ENCODE data around the gene ZDBF2.
"Not testable (repeated sequence)": the region's sequence is repeated elsewhere in the genome, so short reads cannot be mapped to it uniquely, and the experiment has no call there.

Gene ZDBF2

DNA sequence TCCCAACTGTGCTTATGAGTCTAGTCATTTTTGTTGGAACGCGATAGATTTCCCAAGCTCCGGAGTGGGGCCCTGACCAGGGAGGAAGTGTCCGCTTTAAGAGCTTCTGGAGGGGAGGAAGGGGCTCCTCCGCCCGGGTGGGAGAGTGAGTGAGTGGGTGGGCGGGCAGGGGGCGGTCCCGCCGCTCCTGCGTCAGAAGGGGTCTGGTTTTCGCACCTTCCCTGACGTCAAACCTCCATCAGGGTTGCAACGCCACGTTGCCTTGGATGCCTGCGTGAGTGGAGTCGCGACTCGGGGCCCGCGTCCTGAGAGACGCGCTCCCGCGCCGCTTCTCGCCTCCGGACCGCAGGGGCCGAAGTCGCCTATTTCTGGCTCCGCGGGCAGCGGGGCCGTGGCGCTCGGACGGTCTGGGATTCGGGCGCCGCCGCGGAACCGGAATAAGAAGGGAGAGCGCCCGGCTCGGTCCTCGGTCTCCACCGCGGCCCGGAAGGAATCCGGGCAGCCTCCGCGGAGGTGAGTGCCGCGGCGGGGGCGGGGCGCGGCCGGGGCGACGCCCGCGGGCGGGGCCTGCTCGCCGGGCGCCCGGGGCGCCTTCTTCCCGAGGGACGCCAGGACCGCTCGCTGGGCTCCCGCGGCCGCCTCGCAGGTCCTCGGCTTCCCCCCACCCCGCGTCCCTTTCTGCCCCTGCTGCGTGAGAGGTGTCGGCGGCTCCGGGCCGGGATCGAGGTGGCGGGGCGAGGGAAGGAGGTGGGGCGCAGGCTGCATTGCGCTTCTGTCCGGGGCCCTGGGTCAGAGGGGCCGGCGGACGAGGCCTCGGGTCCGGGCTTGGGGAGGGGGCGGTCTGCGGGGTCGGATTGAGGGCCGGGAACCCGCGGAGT is at the start of gene ZDBF2:
ZDBF2 (plus strand) TSS at position 230 of the 878 bp plus-strand sequence. CDS start 7,187 bp downstream, outside the sequence.
- DNase-seq (ENCODE audit: low read depth in 2 of 2): peak; percentile 20 to 34

- no peak for DNase-seq (ENCODE audit: low read depth in 2 of 2)
Measured at GRCh38 chr2:206225435-206226232, 48.8 kb upstream of the ZDBF2 start.

DNA sequence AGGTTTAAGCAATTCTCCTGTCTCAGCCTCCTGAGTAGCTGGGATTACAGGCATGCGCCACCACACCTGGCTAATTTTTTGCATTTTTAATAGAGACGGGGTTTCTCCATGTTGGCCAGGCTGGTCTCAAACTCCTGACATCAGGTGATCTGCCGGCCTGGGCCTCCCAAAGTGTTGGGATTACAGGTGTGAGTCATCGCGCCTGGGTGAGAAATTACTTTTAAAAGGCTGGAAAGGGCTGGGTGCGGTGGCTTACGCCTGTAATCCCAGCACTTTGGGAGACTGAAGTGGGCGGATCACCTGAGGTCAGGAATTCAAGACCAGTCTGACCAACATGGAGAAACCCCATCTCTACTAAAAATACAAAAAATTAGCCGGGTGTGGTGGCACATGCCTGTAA is 45.8 kb upstream of the ZDBF2 start:
- DNase-seq (ENCODE audit: low read depth in 2 of 2): not testable (repeated sequence)

DNA sequence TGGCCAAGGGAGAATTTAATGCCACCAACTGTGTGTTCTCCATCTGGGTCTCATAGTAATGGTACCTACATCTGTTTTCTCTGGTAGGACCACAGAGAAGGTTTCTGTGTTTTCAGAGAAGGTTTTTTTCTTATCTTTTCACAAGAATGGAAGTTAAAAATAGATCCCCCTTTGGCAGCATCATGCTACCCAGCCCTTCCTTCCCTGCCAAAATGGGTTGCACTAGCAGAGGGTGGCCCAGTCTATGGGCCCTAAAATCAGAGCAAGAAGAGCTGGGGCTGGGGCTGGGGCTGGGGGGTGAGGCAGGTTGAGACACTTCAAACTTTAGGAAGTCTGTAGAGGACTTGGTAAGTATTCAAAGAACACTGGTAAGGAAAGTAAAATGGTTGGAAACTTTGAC is 44.8 kb upstream of the ZDBF2 start:
- no peak for DNase-seq (ENCODE audit: low read depth in 2 of 2)

DNA sequence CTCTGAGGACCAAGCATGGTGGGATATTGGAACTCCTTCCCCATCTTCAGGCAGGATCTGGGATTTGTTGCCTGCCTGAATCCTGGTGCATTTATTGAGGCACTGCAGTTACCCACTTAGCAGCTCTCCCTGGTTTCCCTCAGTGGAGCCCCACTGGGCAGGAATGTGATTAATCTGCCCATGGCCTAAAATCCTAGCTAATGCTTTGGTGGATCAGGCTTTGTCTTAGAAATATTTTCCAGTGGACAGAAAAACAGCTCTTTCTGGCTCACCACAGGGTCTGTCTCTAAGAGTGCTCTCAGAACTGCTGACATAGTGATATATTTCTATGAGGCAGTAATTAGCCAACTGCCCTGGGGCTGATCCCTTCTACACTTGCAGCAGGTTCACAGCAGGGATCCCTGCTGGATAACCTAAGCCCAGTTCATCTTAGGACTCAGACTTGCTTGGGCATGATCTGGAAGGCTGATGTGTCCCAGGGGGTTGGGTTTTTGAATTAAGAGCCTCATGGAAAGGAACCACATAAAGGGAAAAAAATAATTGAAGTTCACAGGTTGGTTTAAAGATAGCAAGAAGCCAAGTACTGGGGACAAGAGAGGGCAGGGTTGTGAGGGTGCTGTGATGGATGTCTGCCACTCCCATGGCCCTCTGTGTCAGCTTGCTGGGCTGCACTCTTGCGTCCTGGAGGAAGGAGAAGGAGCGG is 44.3 kb upstream of the ZDBF2 start:
- DNase-seq (ENCODE audit: low read depth in 2 of 2): no peak

- DNase-seq (ENCODE audit: low read depth in 2 of 2): no peak
Measured at GRCh38 chr2:206231669-206232286, 42.7 kb upstream of the ZDBF2 start.

GRCh38 chr2:206232287-206233035 is 42.0 kb upstream of the ZDBF2 start:
- no peak for DNase-seq (ENCODE audit: low read depth in 2 of 2)

GRCh38 chr2:206239157-206239556 is 35.3 kb upstream of the ZDBF2 start:
- DNase-seq (ENCODE audit: low read depth in 2 of 2): no peak

DNA sequence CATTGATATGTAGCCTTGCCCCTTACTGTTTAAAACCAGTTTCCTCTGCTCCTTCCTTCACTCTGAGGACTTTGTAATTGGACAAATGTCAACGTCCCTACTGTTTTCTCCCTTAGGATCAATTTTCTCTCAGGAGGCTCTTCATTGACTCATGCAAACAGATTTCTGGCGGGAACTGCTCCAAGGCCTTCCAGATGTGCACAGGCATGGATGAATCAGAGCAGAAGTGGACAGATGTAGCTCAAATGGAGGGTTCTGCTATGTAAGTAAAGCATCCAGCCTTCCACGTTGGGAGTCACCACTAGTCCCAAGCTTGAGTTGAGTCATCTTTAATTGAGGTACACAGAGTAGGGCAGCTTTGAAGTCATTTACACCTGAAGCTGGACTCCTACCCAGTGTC is 34.1 kb upstream of the ZDBF2 start:
- no peak for DNase-seq (ENCODE audit: low read depth in 2 of 2)

DNA sequence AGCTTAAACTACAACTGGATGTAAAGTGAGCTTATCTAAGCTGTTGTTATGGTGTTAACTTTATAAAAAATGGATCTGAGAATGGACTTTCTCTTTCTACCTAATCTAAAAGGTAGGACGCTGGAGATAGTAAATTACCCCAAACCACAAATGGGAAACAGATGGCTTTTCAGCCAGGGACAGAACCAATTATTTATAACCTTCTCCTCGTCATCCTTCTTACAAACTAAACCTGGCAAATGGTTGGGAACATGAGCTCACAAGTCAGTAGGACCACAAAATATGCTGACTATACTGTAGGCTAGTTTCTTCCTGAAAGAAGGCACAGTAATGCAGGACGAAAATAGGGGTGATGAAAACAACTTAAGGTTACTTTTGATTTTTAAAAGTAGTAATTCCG is 32.7 kb upstream of the ZDBF2 start:
- DNase-seq (ENCODE audit: low read depth in 2 of 2): no peak

DNA sequence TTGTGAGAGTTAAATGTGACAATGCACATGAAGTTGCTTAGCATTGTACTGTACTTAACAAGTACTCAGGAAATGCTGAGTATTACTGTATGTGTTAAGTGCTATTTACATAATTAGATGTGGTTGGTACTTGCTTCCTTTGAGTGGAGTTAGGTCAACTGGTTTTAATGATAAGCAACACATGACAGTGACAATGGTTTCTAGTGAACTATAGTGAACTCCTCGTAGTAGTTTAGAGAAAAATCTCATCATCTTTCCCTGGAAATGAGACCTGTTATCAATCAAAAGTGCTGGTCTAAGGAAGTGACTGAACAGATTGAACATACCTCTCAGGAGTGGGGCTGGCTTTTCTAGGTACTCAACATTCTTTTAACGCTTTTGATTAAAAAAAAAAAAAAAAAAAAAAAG is 29.2 kb upstream of the ZDBF2 start:
- no peak for DNase-seq (ENCODE audit: low read depth in 2 of 2)

GRCh38 chr2:206250041-206250897 is 24.2 kb upstream of the ZDBF2 start:
- DNase-seq (ENCODE audit: low read depth in 2 of 2): no peak

- DNase-seq (ENCODE audit: low read depth in 2 of 2): no peak
Measured at GRCh38 chr2:206253125-206253776, 21.2 kb upstream of the ZDBF2 start.

DNA sequence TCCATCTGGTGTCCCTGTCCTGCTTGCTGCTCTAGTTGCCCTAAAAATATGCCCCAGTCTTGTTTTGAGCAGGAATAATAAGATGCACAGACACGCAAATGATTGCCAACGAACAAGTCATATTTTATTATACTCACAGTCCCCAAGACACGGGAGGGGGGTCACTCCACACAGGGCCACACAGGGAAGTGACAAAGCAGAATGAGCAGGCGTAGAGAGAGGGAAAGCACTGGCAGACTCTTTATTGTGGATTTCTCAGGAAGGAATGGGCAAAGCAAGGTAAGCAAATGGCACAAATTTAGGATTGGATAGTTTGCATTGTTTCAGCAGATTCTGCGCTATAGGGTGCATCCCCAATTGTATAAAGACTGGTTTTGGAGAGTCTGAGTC is 20.7 kb upstream of the ZDBF2 start:
- no peak for DNase-seq (ENCODE audit: low read depth in 2 of 2)

DNA sequence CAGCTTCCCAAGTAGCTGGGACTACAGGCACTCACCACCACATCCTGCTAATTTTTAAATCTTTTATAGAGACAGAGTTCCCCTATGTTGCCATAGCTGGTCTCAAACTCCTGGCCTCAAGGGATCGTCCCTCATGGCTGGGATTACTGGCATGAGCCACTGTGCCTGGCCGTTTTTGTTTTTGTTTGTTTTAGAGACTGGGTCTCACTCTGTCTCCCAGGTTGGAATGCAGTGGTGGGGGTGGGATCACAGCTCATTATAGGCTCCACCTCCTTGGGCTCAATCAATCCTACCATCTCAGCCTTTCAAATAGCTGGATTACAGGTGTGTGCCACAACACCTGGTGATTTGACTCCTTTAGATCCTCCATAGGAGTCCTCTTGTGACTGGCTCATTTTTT is 19.5 kb upstream of the ZDBF2 start:
- no peak for DNase-seq (ENCODE audit: low read depth in 2 of 2)

DNA sequence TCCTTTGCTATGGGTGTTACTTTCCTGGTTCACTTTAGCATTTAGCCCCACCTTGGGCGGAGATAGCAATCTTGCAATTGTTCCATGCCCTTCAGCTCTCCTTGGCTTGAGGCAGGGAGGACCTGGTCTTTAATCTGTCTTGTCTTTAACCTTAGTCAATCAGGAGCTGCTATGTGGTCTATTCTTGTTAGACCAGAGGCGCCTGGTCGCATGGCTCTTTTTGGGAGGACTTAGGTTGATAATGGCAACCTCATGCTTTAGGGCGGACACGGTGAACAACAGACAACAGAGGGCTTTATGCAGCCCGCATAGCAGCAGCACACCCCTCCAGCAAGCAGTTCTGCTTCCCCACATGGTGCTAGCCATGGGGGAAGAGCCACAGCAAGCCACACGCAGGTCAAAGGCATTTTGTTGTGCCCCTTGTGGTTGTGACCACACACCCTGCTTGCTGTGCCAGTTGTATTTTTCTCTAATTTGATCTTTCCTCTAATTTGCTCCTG is 17.7 kb upstream of the ZDBF2 start:
- no peak for DNase-seq (ENCODE audit: low read depth in 2 of 2)

DNA sequence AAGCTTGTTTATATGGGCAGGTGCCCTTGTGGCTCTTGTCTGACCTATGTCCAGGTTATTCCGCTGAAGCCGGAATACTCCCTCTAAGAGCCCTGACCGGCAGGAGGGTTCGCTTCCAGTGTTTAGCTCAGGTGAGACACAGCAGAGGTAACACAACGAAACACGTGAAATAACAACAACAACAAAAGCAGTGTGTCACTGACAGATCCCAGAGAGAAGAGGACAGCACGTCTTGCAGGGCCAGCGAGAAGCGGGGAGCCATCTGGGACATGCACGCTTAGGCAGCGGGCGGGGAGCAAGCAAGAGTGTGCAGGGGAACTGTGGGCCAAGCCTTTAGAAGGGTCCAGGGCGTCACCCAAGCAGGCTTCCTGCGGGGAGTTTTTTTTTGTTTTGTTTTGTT is 17.1 kb upstream of the ZDBF2 start:
- no peak for DNase-seq (ENCODE audit: low read depth in 2 of 2)

- no peak for DNase-seq (ENCODE audit: low read depth in 2 of 2)
Measured at GRCh38 chr2:206257861-206258260, 16.6 kb upstream of the ZDBF2 start.

- DNase-seq (ENCODE audit: low read depth in 2 of 2): not testable (repeated sequence)
Measured at GRCh38 chr2:206258615-206259014, 15.8 kb upstream of the ZDBF2 start.

Data from stimulated activated CD8-positive, alpha-beta memory T cell treated with anti-CD3 and anti-CD28 coated beads, Interleukin-15, amount 100 ng/mL, for 48 hours (primary cell).